HG03095 (cell line): ENCODE measurements around the gene HDAC7.
A peak's percentile ranks its signal among the peaks of the same experiment; 100 is the strongest.

Experiments
- ATAC-seq: cut with Tn5 transposase; IDR thresholded peaks from one replicate; pipeline ENCODE4 v1.9.1; 2021; ENCODE audit warnings: moderate library complexity; ENCODE audit not compliant: unreplicated experiment

Gene HDAC7

GRCh38 chr12:47819896-47820630 is at the start of gene HDAC7:
Gene HDAC7 (minus strand): TSS chr12:47819903. CDS start chr12:47819785, 118 bp downstream.
- peak; percentile 37 for ATAC-seq

DNA sequence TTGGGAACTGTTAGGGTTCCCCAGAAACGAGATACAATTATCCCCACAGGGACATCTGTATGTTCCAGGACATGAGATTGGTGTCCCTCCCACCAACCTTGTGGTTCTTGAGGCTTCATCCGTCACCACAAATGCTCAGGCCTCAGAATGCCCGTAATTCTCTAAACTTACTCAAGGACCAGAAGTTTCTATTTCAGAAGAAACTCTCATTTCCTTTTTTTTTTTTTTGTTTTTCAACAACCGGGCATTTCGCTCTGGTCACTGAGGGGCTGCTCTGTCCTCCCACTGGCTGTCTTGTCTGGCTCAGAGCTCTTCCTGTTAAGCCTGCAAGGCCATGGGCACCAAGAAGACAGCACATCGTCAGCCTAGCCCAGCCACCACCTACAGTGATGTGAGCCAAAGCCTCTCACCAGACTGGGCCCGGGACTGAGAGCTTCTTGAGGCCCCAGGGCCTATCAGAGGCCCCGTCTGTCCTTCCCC is 48.9 kb upstream of the HDAC7 start:
- ATAC-seq, result peak; percentile 76

DNA sequence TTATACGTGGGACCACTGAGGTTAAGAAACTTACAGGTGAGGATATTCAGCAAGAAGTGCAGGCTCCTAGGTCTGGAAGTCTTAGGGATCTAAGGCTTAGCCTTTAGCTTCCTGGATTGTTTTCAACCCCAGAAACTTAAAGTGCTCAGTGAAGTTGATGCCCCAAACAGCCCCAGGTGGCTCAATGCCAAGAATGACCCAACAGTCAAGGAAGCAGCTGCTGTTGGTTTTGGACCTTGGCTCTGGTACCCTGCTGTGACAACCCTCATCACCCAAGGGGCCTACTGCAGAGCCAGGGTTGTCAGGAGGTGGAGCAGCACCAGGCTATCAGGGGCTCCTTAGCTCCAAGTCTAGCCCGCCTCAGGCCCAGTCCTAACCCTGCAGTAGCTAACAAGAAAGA is 48.3 kb upstream of the HDAC7 start:
- peak; percentile 6 for ATAC-seq

DNA sequence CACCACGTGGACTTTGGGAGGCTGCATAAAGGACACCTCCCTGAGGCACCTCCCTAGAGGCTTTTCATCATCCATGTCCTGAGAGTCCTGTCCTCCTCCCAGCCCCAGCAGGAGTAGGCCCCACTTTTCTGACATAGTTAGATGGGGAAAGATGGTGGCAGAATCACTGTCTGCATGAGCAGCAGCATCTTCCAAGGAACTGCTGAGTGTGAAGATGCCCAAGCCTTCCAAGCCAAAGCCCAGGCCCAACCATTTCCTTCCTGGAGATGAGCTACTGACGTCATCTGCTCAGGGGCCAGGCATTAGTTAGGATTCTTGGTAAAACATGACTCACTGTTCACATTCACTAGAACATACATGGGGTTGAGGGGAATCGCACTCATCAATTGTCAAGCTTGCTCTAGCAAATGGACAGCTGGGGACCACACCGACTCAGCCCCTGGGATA is 47.8 kb upstream of the HDAC7 start:
- ATAC-seq, result no peak

GRCh38 chr12:47864646-47865235 is 45.0 kb upstream of the HDAC7 start:
- ATAC-seq, result no peak

- ATAC-seq, result no peak
These were observed 44.3 kb upstream of the HDAC7 start for GRCh38 chr12:47863985-47864384.

DNA sequence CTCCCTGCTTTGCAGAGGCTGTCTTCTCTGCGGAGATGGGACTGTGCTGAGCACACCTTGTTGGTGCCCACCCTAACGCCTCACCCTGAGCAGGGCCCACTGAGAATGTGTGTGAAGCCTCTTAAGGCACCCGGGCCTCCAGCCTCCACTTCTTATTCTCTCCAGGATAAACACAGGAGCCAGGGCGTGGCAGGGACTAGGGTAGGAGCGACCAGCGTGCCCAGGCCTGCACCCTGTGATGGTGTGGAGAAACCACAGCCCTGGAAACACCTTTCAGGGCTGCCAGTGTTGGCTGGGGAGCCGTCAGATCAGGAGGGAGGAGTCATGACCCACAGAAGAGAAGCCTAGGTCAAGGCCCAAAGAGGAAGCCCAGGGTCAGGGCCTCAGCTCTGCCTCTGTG is 43.8 kb upstream of the HDAC7 start:
- no peak for ATAC-seq

GRCh38 chr12:47862881-47863280 is 43.2 kb upstream of the HDAC7 start:
- ATAC-seq, result no peak

GRCh38 chr12:47862167-47862750 is 42.6 kb upstream of the HDAC7 start:
- ATAC-seq, result no peak

DNA sequence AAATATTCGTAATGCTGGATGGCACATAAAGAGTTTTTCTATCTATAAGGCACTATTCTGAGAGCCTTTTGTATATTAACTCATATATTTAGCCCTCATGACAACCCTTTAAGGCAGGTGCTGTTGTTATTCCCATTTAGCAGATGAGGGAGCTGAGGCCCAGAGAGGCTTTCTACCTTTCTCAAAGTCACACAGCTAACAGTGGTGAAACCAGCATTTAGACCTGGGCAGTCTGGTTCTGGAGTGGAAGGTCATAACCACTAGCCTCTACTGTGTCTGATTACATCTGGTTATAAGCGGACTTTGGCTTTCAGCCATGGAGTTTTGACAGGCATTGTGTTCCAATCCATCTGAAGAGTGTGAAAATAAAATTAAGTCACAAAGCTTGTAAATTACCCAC is 41.2 kb upstream of the HDAC7 start:
- no peak for ATAC-seq

- no peak for ATAC-seq
These were observed 40.7 kb upstream of the HDAC7 start for GRCh38 chr12:47860279-47860841.

GRCh38 chr12:47858511-47859266 is 39.0 kb upstream of the HDAC7 start:
- ATAC-seq, result no peak

- no peak for ATAC-seq
These were observed 37.2 kb upstream of the HDAC7 start for GRCh38 chr12:47856721-47857575.

GRCh38 chr12:47856094-47856493 is 36.4 kb upstream of the HDAC7 start:
- ATAC-seq, result no peak

DNA sequence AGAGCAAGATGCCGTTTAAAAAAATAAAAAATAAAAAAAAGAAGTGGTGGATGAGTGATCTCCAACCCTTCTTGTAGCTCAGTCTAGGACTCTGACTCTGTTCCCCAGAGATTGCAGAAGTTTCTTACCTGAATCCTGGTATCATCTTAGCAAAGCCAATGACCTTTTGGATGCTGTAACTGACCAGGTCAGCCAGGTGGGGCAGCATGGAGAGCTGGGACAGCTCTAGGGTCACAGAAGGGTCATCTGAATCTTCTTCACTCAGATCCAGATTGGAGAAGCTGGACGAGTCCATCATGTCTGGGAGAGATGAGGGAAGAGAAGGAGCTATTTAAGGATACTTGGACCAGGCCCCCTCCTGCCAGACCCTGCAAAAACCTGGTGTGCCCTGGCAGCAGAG is 35.8 kb upstream of the HDAC7 start:
- no peak for ATAC-seq

- ATAC-seq, result no peak
These were observed 34.8 kb upstream of the HDAC7 start for GRCh38 chr12:47854531-47854930.

DNA sequence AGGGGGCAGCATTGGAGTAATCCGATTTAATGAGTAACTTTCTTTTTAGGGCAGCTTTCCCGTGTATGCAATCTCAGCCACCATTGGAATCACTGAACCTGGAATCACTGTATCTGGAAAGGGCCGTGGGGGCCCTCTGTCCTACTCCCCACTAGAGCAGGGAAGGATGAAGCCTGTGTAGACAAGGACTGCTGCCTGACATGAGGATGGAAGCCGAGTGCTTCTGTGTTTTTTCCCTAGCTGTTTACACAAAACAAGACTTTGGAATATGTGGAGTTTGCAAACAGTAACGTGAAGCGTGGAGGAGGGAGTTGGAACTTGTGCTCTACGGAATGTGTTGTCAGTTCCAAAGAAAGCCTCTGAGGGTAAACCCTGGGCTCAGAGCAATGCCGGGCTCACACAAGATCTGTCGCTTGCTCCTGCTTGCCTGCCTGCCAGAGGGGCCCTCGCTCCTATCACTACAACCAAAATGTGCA is 32.4 kb upstream of the HDAC7 start:
- ATAC-seq, result no peak

GRCh38 chr12:47851303-47851952 is 31.7 kb upstream of the HDAC7 start:
- ATAC-seq, result no peak
